Measurements from ENCODE around the gene NUP188.

GRCh38 chr9:128937310-128938165 is 10.0 kb upstream of the NUP188 start:
- TF ChIP-seq CTCF (IDR thresholded peaks at IDR 0.05) = no peak
- no peak for TF ChIP-seq ELF4 (CRISPR knock-in tag; IDR thresholded peaks at IDR 0.05; ENCODE audit: low read depth)
- no peak for TF ChIP-seq IRF1 (CRISPR knock-in tag; IDR thresholded peaks at IDR 0.05)

Data from WTC11 (cell line).